ENCODE results near the gene HSD17B4.

HSD17B4 gene

GRCh38 chr5:119582987-119583386 lies 130.7 kb downstream of the HSD17B4 start:
- in situ Hi-C loops (cut with MboI; ENCODE audit: low sequenced_read_pairs) = no loop called here

- in situ Hi-C loops (cut with MboI; ENCODE audit: low sequenced_read_pairs) = no loop called here
Observed at GRCh38 chr5:119583684-119584083, 131.4 kb downstream of the HSD17B4 start.
